ENCODE results near the gene TUBB1.

TUBB1 gene

GRCh38 chr20:59005523-59006166, 13.6 kb upstream of the TUBB1 start:
- no peak for TF ChIP-seq EZH2 (optimal IDR thresholded peaks at IDR 0.05; ENCODE audit: low read depth, low read length)
- TF ChIP-seq CTCF (IDR thresholded peaks at IDR 0.05; ENCODE audit: low read length), result no peak
- TF ChIP-seq EZH2phosphoT487 (IDR thresholded peaks at IDR 0.05; ENCODE audit: low read length), result no peak
- Histone ChIP-seq H3F3A (ENCODE audit: insufficient read depth, low read length) (peaks cover 23% of the 10 kb centered on the region), H3K4me3 (ENCODE audit: low read length) (peak overlapping the region; percentile 67; the same call in 1 of the 2 replicates), H3K9me3 (replicated peaks; ENCODE audit: insufficient read depth, low read length) (no peaks in the 10 kb centered on the region), H3K27me3 (replicated peaks; ENCODE audit: insufficient read depth, low read length) (no peaks in the 10 kb centered on the region), H3K4me2 (ENCODE audit: low read depth, low read length) (peak overlapping the region; percentile 96), H3K9ac (ENCODE audit: low read length) (no peak overlapping the region), H3K27ac (ENCODE audit: low read length) (peak overlapping the region; percentile 58; the same call in 1 of the 2 replicates), H3K79me2 (ENCODE audit: low read length) (no peaks in the 10 kb centered on the region), H4K20me1 (ENCODE audit: insufficient read depth, low read length) (no peaks in the 10 kb centered on the region), H2AFZ (ENCODE audit: low read length) (no peak overlapping the region), H3K36me3 (replicated peaks; ENCODE audit: insufficient read depth, low read length) (no peaks in the 10 kb centered on the region), H3K9me2 (replicated peaks; ENCODE audit: insufficient read depth, low read length) (no peaks in the 10 kb centered on the region), H3K4me1 (ENCODE audit: low read length) (peaks cover 33% of the 10 kb centered on the region)
- DNase-seq, result no peak

GRCh38 chr20:59006167-59006863, 12.9 kb upstream of the TUBB1 start:
- Histone ChIP-seq H3K4me1 (ENCODE audit: low read length) (peaks cover 33% of the 10 kb centered on the region), H3K79me2 (ENCODE audit: low read length) (no peaks in the 10 kb centered on the region), H2AFZ (ENCODE audit: low read length) (peak overlapping the region; percentile 57)

GRCh38 chr20:59006864-59007664, 12.2 kb upstream of the TUBB1 start, which contains the start of gene CTSZ:
Gene CTSZ (minus strand): TSS chr20:59007254. CDS start chr20:59007128, 126 bp downstream.
- peak within 1 kb of the TSS; percentile 57 for H2AFZ ChIP-seq (ENCODE audit: low read length)
- no peaks in the 10 kb centered on the region for H3K9me3 ChIP-seq (replicated peaks; ENCODE audit: insufficient read depth, low read length)
- no peaks in the 10 kb centered on the region for H3K27me3 ChIP-seq (replicated peaks; ENCODE audit: insufficient read depth, low read length)
- H3K36me3 ChIP-seq (replicated peaks; ENCODE audit: insufficient read depth, low read length), result no peaks in the 10 kb centered on the region
- H3F3A ChIP-seq (ENCODE audit: insufficient read depth, low read length), result peaks cover 23% of the 10 kb centered on the region
- H3K79me2 ChIP-seq (ENCODE audit: low read length), result no peaks in the 10 kb centered on the region
- no peaks in the 10 kb centered on the region for H3K9me2 ChIP-seq (replicated peaks; ENCODE audit: insufficient read depth, low read length)
- peaks cover 33% of the 10 kb centered on the region for H3K4me1 ChIP-seq (ENCODE audit: low read length)
- TF ChIP-seq EZH2phosphoT487 (IDR thresholded peaks at IDR 0.05; ENCODE audit: low read length), result no peak
- no peak for TF ChIP-seq EZH2 (optimal IDR thresholded peaks at IDR 0.05; ENCODE audit: low read depth, low read length)
- no peak for TF ChIP-seq CTCF (IDR thresholded peaks at IDR 0.05; ENCODE audit: low read length)
- peak within 1 kb of the TSS; percentile 56 for H3K9ac ChIP-seq (ENCODE audit: low read length)
- DNase-seq, result peak; percentile 20
- H3K4me2 ChIP-seq (ENCODE audit: low read depth, low read length), result peak within 1 kb of the TSS; percentile 96
- H4K20me1 ChIP-seq (ENCODE audit: insufficient read depth, low read length), result no peaks in the 10 kb centered on the region
- H3K27ac ChIP-seq (ENCODE audit: low read length), result no peak within 1 kb of the TSS
- H3K4me3 ChIP-seq (ENCODE audit: low read length), result peak within 1 kb of the TSS; percentile 67

More at GRCh38 chr20:59006167-59006863, 12.9 kb upstream of the TUBB1 start:
- peak overlapping the region; percentile 56 for H3K9ac ChIP-seq (ENCODE audit: low read length)
- H3K9me3 ChIP-seq (replicated peaks; ENCODE audit: insufficient read depth, low read length), result no peaks in the 10 kb centered on the region
- H3K4me2 ChIP-seq (ENCODE audit: low read depth, low read length), result peak overlapping the region; percentile 96
- TF ChIP-seq CTCF (IDR thresholded peaks at IDR 0.05; ENCODE audit: low read length), result no peak
- no peak for TF ChIP-seq EZH2phosphoT487 (IDR thresholded peaks at IDR 0.05; ENCODE audit: low read length)
- no peak for TF ChIP-seq EZH2 (optimal IDR thresholded peaks at IDR 0.05; ENCODE audit: low read depth, low read length)
- H3K27me3 ChIP-seq (replicated peaks; ENCODE audit: insufficient read depth, low read length), result no peaks in the 10 kb centered on the region
- H3K27ac ChIP-seq (ENCODE audit: low read length), result no peak overlapping the region
- H3F3A ChIP-seq (ENCODE audit: insufficient read depth, low read length), result peaks cover 23% of the 10 kb centered on the region
- DNase-seq, result no peak
- H3K4me3 ChIP-seq (ENCODE audit: low read length), result peak overlapping the region; percentile 67
- H4K20me1 ChIP-seq (ENCODE audit: insufficient read depth, low read length), result no peaks in the 10 kb centered on the region
- H3K36me3 ChIP-seq (replicated peaks; ENCODE audit: insufficient read depth, low read length), result no peaks in the 10 kb centered on the region
- H3K9me2 ChIP-seq (replicated peaks; ENCODE audit: insufficient read depth, low read length), result no peaks in the 10 kb centered on the region
